ENCODE results near the gene KRT32.

- TF ChIP-seq POLR2A (IDR thresholded peaks at IDR 0.05) = no peak
- no peak for TF ChIP-seq CTCF (IDR thresholded peaks at IDR 0.05)
These were observed 23.0 kb downstream of the KRT32 start for GRCh38 chr17:41444186-41444585.
